Peyer's patch (tissue), 4 donors: ENCODE data around the gene SLC27A4. TPM values are rescaled to one million over a fixed set of nuclear protein-coding genes. Genes with fewer than 3 reads are reported as not detected.

ENCODE experiments used
- DNase-seq, 3 donors: peaks; one replicate each; pipeline ENCODE4 v3.0.0-alpha.2; 2017 to 2019
- H3K27ac ChIP-seq, 4 donors: fragments of 200-600 bp; sonication (generic); one replicate each; pipeline ENCODE4 v1.5.1; 2016 to 2019
- H3K27me3 ChIP-seq, 2 donors: fragments of 200-600 bp; sonication (generic); one replicate each; pipeline ENCODE4 v1.5.1; 2019
- H3K36me3 ChIP-seq, 3 donors: fragments of 200-600 bp; sonication (generic); one replicate each; pipeline ENCODE4 v1.5.1; 2016 to 2019
- H3K4me1 ChIP-seq, 4 donors: fragments of 200-600 bp; sonication (generic); one replicate each; pipeline ENCODE4 v1.5.1; 2016 to 2019
- H3K4me3 ChIP-seq, 4 donors: fragments of 200-600 bp; sonication (generic); 1 replicate in 3 of 4; 2 replicates in 1 of 4; pipeline ENCODE4 v1.5.1; 2016 to 2019; ENCODE audit warnings: mild to moderate bottlenecking in 1 of 4
- H3K9me3 ChIP-seq, 4 donors: fragments of 200-600 bp; sonication (generic); one replicate each; pipeline ENCODE4 v1.5.1; 2016 to 2019; ENCODE audit warnings: mild to moderate bottlenecking in 1 of 4
- POLR2A ChIP-seq, 2 donors: fragments of 450-650 bp; IDR thresholded peaks; one replicate each; pipeline ENCODE4 v1.5.1; 2017; ENCODE audit warnings: antibody characterized with exemption in 2 of 2, mild to moderate bottlenecking in 2 of 2, moderate library complexity in 2 of 2
- total RNA-seq, 4 donors: library from RNA; depleted of rRNA; stranded (reverse); fragments of >200 nt; gene quantifications; one replicate each; pipeline ENCODE4 v1.1.0, GENCODE V29; 2016
- TF ChIP-seq, protein P1 (sequence below), 6 experiments: fragments of 450-650 bp in 4 of 6; fragments of 200-600 bp in 2 of 6; sonication (generic) in 1 of 6; IDR thresholded peaks; one replicate each; pipeline ENCODE4 v1.5.1; 2017 to 2019; ENCODE audit warnings: antibody characterized with exemption in 6 of 6, mild to moderate bottlenecking in 3 of 6, moderate library complexity in 1 of 6

The SLC27A4 gene
- total RNA-seq, 4 donors from 2014 or later: 28.1 to 312 (median 149) TPM

DNA sequence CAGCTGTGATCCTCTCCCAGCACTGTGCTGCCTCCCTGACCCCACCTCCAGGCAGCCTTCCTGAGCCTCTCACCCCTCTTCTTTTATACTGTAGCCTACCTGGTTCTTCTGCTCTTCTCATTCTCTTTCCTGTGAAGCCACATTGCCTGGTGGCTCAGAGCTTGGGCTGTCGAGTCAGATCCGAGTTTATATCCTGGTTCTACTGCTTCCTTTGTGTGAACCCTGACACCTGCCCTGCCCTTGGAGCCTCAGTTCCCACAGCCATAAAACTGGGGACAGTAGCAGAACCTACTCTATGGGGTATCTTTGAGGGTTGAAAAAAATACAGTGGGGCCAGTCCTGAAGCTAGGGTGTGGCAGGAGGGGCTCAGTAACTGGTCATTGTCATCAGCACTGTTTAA is 8.8 kb downstream of the SLC27A4 start:
- TF ChIP-seq POLR2A (IDR thresholded peaks at IDR 0.05): no peak
- TF ChIP-seq, protein P1, sequence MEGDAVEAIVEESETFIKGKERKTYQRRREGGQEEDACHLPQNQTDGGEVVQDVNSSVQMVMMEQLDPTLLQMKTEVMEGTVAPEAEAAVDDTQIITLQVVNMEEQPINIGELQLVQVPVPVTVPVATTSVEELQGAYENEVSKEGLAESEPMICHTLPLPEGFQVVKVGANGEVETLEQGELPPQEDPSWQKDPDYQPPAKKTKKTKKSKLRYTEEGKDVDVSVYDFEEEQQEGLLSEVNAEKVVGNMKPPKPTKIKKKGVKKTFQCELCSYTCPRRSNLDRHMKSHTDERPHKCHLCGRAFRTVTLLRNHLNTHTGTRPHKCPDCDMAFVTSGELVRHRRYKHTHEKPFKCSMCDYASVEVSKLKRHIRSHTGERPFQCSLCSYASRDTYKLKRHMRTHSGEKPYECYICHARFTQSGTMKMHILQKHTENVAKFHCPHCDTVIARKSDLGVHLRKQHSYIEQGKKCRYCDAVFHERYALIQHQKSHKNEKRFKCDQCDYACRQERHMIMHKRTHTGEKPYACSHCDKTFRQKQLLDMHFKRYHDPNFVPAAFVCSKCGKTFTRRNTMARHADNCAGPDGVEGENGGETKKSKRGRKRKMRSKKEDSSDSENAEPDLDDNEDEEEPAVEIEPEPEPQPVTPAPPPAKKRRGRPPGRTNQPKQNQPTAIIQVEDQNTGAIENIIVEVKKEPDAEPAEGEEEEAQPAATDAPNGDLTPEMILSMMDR (IDR thresholded peaks at IDR 0.05): no peak
- peaks cover 0 to 82% (median 0%) of the 10 kb centered on the region in 3 donors for H3K36me3 ChIP-seq
- no peak for DNase-seq

DNA sequence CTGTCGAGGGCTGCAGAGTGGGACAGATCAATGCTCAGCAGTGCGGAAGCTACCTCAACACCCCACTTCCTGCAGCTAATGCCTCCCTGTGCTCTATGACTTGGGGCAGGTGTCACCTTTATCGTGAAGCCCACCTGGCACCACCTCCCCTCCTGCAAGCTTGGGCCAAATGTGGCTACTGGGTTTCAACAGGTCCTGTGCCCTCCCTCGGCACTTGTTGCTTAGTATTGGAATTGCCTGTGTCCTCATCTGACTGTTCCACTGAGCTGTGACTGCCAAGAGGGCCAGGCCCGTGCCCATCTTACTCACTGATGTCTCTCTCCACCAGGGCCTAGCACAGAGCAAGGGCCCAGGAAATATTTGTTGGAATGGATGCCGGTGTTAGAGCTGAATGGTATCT is 9.4 kb downstream of the SLC27A4 start:
- TF ChIP-seq POLR2A (IDR thresholded peaks at IDR 0.05): no peak
- TF ChIP-seq, protein P1 (IDR thresholded peaks at IDR 0.05): no peak
- no peak for DNase-seq
- Histone ChIP-seq H3K4me1 (peaks cover 0 to 12% (median 0%) of the 10 kb centered on the region in 4 donors), H3K27me3 (no peaks in the 10 kb centered on the region), H3K4me3 (no peak overlapping the region), H3K36me3 (peaks cover 0 to 82% (median 0%) of the 10 kb centered on the region in 3 donors), H3K27ac (peak overlapping the region in 1 of 4 donors; percentile 81), H3K9me3 (no peaks in the 10 kb centered on the region)

More for the DNA sequence above, 8.8 kb downstream of the SLC27A4 start:
- Histone ChIP-seq H3K4me3 (no peak overlapping the region), H3K27ac (peak overlapping the region in 2 of 4 donors; percentile 4 to 81), H3K27me3 (no peaks in the 10 kb centered on the region), H3K9me3 (no peaks in the 10 kb centered on the region), H3K4me1 (peaks cover 0 to 12% (median 0%) of the 10 kb centered on the region in 4 donors)

DNA sequence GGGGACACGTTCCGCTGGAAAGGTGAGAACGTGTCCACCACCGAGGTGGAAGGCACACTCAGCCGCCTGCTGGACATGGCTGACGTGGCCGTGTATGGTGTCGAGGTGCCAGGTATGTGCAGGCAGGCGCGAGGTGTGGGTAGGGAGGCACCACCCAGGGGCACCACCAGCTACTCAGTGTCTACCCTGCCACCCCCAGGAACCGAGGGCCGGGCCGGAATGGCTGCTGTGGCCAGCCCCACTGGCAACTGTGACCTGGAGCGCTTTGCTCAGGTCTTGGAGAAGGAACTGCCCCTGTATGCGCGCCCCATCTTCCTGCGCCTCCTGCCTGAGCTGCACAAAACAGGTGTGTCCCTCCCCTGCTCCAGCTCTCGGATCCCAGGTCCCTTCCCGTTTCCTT is 15.1 kb downstream of the SLC27A4 start:
- no peak for DNase-seq
- H3K4me3 ChIP-seq: no peak overlapping the region
- H3K9me3 ChIP-seq: no peaks in the 10 kb centered on the region
- H3K27me3 ChIP-seq: no peaks in the 10 kb centered on the region
- TF ChIP-seq, protein P1 (IDR thresholded peaks at IDR 0.05): no peak
- TF ChIP-seq POLR2A (IDR thresholded peaks at IDR 0.05): no peak
- H3K36me3 ChIP-seq: peaks cover 0 to 54% (median 0%) of the 10 kb centered on the region in 3 donors
- no peak overlapping the region for H3K27ac ChIP-seq
- H3K4me1 ChIP-seq: no peaks in the 10 kb centered on the region

DNA sequence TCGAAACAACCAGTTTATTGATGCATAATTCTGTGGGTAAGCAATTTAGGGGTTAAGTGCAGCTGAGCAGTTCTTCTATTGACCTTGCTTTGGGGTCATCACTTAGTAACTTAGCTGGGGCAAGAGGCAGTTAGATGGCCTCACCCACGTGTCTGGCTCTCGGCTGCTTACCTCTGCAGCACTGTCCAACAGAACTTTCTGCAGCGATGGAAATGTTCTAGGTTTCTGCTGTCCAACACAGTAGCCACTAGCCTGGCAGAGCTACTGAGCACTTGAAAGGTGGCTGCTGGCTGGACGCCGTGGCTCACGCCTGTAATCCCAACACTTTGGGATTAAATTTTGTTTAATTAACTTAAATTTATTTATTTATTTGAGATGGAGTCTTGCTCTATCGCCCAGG is 17.8 kb downstream of the SLC27A4 start:
- no peak for DNase-seq
- H3K27ac ChIP-seq: no peak overlapping the region

DNA sequence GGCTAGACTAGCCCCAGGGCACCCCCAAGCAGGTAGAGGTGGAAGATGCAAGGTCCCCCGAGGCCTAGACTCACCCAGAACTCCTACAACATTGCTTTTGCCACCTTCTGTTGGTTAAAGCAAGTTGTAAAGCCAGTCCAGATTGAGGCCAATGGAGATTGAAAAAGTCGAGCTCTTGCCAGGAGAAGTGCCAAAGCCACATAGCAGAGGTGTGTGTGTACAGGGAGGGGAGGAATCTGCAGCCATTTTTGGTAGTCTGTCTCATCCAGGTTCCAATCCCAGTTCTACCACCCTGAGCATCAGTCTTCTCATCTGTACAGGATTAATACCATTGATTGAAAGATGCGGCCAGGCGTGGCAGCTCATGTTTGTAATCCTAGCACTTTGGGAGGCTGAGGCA is 18.5 kb downstream of the SLC27A4 start:
- TF ChIP-seq POLR2A (IDR thresholded peaks at IDR 0.05): no peak
- TF ChIP-seq, protein P1 (IDR thresholded peaks at IDR 0.05): no peak
- H3K4me3 ChIP-seq: no peak overlapping the region
- no peaks in the 10 kb centered on the region for H3K9me3 ChIP-seq
- peaks cover 0 to 34% (median 0%) of the 10 kb centered on the region in 3 donors for H3K36me3 ChIP-seq
- H3K27ac ChIP-seq: no peak overlapping the region
- no peak for DNase-seq
- no peaks in the 10 kb centered on the region for H3K27me3 ChIP-seq
- peaks cover 0 to 7% (median 1%) of the 10 kb centered on the region in 4 donors for H3K4me1 ChIP-seq

More for the DNA sequence above, 17.8 kb downstream of the SLC27A4 start:
- no peak overlapping the region for H3K4me3 ChIP-seq
- peaks cover 0 to 39% (median 0%) of the 10 kb centered on the region in 3 donors for H3K36me3 ChIP-seq
- peaks cover 0 to 7% (median 1%) of the 10 kb centered on the region in 4 donors for H3K4me1 ChIP-seq
- TF ChIP-seq, protein P1 (IDR thresholded peaks at IDR 0.05): no peak
- TF ChIP-seq POLR2A (IDR thresholded peaks at IDR 0.05): no peak
- H3K27me3 ChIP-seq: no peaks in the 10 kb centered on the region
- H3K9me3 ChIP-seq: no peaks in the 10 kb centered on the region

DNA sequence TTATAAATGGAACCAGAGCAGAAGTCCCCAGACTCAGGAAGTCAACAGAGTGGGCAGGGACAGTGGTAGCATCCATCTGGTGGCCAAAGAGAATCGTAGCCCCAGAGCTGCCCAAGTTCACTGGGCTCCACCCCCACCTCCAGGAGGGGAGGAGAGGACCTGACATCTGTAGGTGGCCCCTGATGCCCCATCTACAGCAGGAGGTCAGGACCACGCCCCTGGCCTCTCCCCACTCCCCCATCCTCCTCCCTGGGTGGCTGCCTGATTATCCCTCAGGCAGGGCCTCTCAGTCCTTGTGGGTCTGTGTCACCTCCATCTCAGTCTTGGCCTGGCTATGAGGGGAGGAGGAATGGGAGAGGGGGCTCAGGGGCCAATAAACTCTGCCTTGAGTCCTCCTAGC is 20.5 kb downstream of the SLC27A4 start:
- DNase-seq: no peak
- no peak overlapping the region for H3K4me3 ChIP-seq
- peaks cover 0 to 15% (median 0%) of the 10 kb centered on the region in 3 donors for H3K36me3 ChIP-seq
- no peak for TF ChIP-seq POLR2A (IDR thresholded peaks at IDR 0.05)
- TF ChIP-seq, protein P1 (IDR thresholded peaks at IDR 0.05): no peak
- no peaks in the 10 kb centered on the region for H3K27me3 ChIP-seq
- peaks cover 0 to 17% (median 1%) of the 10 kb centered on the region in 4 donors for H3K4me1 ChIP-seq
- H3K27ac ChIP-seq: no peak overlapping the region
- no peaks in the 10 kb centered on the region for H3K9me3 ChIP-seq
